Esophagus squamous epithelium (tissue), 5 donors: Measurements from ENCODE around the gene KRT1. TPM values are rescaled to one million over a fixed set of nuclear protein-coding genes. Genes with fewer than 3 reads are reported as not detected.

ENCODE experiments used
- DNase-seq: peaks from one replicate; lab custom pipeline; 2025; lab: John Stamatoyannopoulos, UW
- H3K27ac ChIP-seq, 4 donors: fragments of 200-600 bp; sonication (generic); one replicate each; pipeline ENCODE4 v1.5.1; 2016 to 2019; ENCODE audit warnings: mild to moderate bottlenecking in 1 of 4
- H3K27me3 ChIP-seq, 4 donors: fragments of 200-600 bp; sonication (generic); 1 replicate in 3 of 4; 2 replicates in 1 of 4; pipeline versions ENCODE4 v1.5.1 to v1.6.0; 2017 to 2021; ENCODE audit warnings: antibody characterized with exemption in 1 of 4
- H3K36me3 ChIP-seq, 3 donors: fragments of 200-600 bp; sonication (generic); one replicate each; pipeline ENCODE4 v1.5.1; 2016 to 2019
- H3K4me1 ChIP-seq, 3 donors: fragments of 200-600 bp; sonication (generic); one replicate each; pipeline ENCODE4 v1.5.1; 2017 to 2019
- H3K4me3 ChIP-seq, 4 donors: fragments of 200-600 bp; sonication (generic); 1 replicate in 3 of 4; 2 replicates in 1 of 4; pipeline ENCODE4 v1.5.1; 2016 to 2019; ENCODE audit warnings: mild to moderate bottlenecking in 2 of 4, moderate library complexity in 1 of 4
- H3K9me3 ChIP-seq, 3 donors: fragments of 200-600 bp; sonication (generic); one replicate each; pipeline ENCODE4 v1.5.1; 2016 to 2019
- POLR2A ChIP-seq, 4 donors: fragments of 450-650 bp; IDR thresholded peaks; one replicate each; pipeline ENCODE4 v1.6.1; 2017; ENCODE audit warnings: antibody characterized with exemption in 4 of 4, mild to moderate bottlenecking in 4 of 4, moderate library complexity in 3 of 4
- WGBS, 2 donors: methylation state at CpG; one replicate each; pipeline ENCODE4 v1.1.5; 2018; 5-methylcytosine and 5-hydroxymethylcytosine counted together
- intact Hi-C: fragments of 100-400 bp; cut with DNase I; formaldehyde crosslinking; loops from one replicate; pipeline ENCODE4 v1.15.0; 2022
- total RNA-seq, 4 donors: library from RNA; depleted of rRNA; stranded (reverse); fragments of >200 nt; gene quantifications; one replicate each; pipeline ENCODE4 v1.1.0, GENCODE V29; 2016
- TF ChIP-seq, protein P1 (sequence below), 6 experiments: fragments of 450-650 bp in 4 of 6; fragments of 200-600 bp in 2 of 6; sonication (generic) in 2 of 6; IDR thresholded peaks; one replicate each; pipeline ENCODE4 v1.5.1; 2016 to 2019; ENCODE audit warnings: antibody characterized with exemption in 6 of 6, mild to moderate bottlenecking in 4 of 6, moderate library complexity in 4 of 6
- donor health status: DM: yes; HTN: yes; CAD: no.

Gene KRT1
- total RNA-seq, 4 donors from 2014 or later: 0.19 to 43.7 (median 2.4) TPM

DNA sequence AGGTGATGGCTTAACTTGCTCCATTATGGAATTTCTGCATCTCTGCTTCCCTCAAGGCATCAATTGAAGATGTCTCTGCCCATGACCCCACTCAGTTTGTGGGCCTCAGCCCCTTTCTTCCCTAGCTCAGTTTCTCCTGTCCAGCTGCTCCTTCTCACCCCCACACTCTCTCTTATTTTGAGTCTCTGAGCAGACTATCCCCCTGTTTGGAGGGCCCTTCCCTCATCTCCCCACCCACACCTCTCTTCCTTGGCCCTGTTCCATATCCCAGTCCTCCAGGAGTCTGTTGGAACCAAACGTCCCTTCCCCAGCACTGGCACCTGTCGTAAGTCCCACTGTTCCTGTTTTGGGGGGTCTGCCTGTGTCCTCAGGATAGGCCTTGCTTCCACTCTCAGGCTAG lies 8.3 kb upstream of the KRT1 start:
- WGBS, 2 donors: 69 to 73% methylated on average over 2 of the region's 2 CpGs
- no peak for DNase-seq
- no peak overlapping the region for H3K4me3 ChIP-seq
- intact Hi-C loops: no loop called here
- H3K27me3 ChIP-seq: peaks cover 0 to 80% (median 0%) of the 10 kb centered on the region in 4 donors
- H3K9me3 ChIP-seq: no peaks in the 10 kb centered on the region
- peaks cover 14 to 63% (median 15%) of the 10 kb centered on the region in 3 donors for H3K4me1 ChIP-seq
- H3K36me3 ChIP-seq: no peaks in the 10 kb centered on the region
- TF ChIP-seq, protein P1, sequence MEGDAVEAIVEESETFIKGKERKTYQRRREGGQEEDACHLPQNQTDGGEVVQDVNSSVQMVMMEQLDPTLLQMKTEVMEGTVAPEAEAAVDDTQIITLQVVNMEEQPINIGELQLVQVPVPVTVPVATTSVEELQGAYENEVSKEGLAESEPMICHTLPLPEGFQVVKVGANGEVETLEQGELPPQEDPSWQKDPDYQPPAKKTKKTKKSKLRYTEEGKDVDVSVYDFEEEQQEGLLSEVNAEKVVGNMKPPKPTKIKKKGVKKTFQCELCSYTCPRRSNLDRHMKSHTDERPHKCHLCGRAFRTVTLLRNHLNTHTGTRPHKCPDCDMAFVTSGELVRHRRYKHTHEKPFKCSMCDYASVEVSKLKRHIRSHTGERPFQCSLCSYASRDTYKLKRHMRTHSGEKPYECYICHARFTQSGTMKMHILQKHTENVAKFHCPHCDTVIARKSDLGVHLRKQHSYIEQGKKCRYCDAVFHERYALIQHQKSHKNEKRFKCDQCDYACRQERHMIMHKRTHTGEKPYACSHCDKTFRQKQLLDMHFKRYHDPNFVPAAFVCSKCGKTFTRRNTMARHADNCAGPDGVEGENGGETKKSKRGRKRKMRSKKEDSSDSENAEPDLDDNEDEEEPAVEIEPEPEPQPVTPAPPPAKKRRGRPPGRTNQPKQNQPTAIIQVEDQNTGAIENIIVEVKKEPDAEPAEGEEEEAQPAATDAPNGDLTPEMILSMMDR (IDR thresholded peaks at IDR 0.05): no peak
- no peak for TF ChIP-seq POLR2A (IDR thresholded peaks at IDR 0.05)
- H3K27ac ChIP-seq: peak overlapping the region in 2 of 4 donors; percentile 8 to 85

- Histone ChIP-seq H3K4me1 (peaks cover 14 to 68% (median 15%) of the 10 kb centered on the region in 3 donors), H3K4me3 (no peak overlapping the region), H3K27me3 (peaks cover 0 to 76% (median 0%) of the 10 kb centered on the region in 4 donors), H3K9me3 (no peaks in the 10 kb centered on the region), H3K36me3 (no peaks in the 10 kb centered on the region), H3K27ac (peak overlapping the region in 3 of 4 donors; percentile 54 to 85 (median 72))
- intact Hi-C loops: no loop called here
- no peak for DNase-seq
- TF ChIP-seq, protein P1 (IDR thresholded peaks at IDR 0.05): peak in 1 of 6 experiments; percentile 29
- peak in 1 of 4 donors; percentile 22 for TF ChIP-seq POLR2A (IDR thresholded peaks at IDR 0.05)
- WGBS, 2 donors: 36 to 59% methylated on average over 8 of the region's 8 CpGs
Measured at GRCh38 chr12:52687497-52688385, 7.5 kb upstream of the KRT1 start.

GRCh38 chr12:52686756-52687487 lies 6.7 kb upstream of the KRT1 start:
- TF ChIP-seq POLR2A (IDR thresholded peaks at IDR 0.05): no peak
- TF ChIP-seq, protein P1 (IDR thresholded peaks at IDR 0.05): no peak
- no peaks in the 10 kb centered on the region for H3K9me3 ChIP-seq
- WGBS, 2 donors: 65 to 78% methylated on average over 9 of the region's 9 CpGs
- H3K36me3 ChIP-seq: no peaks in the 10 kb centered on the region
- H3K4me1 ChIP-seq: peaks cover 14 to 76% (median 17%) of the 10 kb centered on the region in 3 donors
- peak overlapping the region in 3 of 4 donors; percentile 54 to 85 (median 72) for H3K27ac ChIP-seq
- H3K4me3 ChIP-seq: no peak overlapping the region
- DNase-seq: no peak
- peaks cover 0 to 68% (median 0%) of the 10 kb centered on the region in 4 donors for H3K27me3 ChIP-seq
- intact Hi-C loops: no loop called here

DNA sequence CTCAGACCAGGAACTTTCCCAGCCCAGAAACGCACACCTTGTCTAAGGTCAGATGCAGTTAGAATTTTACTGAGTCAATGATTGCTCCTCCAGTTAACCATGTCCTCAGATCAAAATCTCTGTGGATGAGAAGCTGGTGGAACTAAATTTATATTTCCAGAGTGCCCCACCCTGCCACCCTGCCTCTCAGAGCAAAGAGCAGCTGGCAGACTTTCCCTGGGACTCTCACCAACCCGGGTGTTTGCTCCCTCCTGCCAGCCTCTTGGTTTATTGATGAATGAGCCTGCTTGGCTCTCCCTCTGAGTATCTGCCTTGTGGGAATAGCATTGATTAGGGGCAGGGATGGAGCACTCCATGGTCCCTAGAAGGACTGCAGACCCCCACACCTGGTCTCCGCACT lies 5.9 kb upstream of the KRT1 start:
- Histone ChIP-seq H3K4me3 (no peak overlapping the region), H3K27me3 (peaks cover 0 to 59% (median 0%) of the 10 kb centered on the region in 4 donors), H3K36me3 (no peaks in the 10 kb centered on the region), H3K4me1 (peaks cover 12 to 72% (median 13%) of the 10 kb centered on the region in 3 donors), H3K9me3 (no peaks in the 10 kb centered on the region), H3K27ac (peak overlapping the region in 1 of 4 donors; percentile 85)
- no peak for TF ChIP-seq POLR2A (IDR thresholded peaks at IDR 0.05)
- TF ChIP-seq, protein P1 (IDR thresholded peaks at IDR 0.05): no peak
- DNase-seq: no peak
- WGBS, 2 donors: 71 to 94% methylated on average over 2 to 3 of the region's 3 CpGs
- intact Hi-C loops: no loop called here
